ENCODE measurements around the gene CDNF. TPM values are rescaled to one million over a fixed set of nuclear protein-coding genes. Genes with fewer than 3 reads are reported as not detected.

The CDNF gene
- total and polyA plus RNA-seq, 2 donors from 2014 or later = 2.1 to 2.3 TPM

- DNase-seq (peak in 3 of 5 donors; percentile 27 to 38 (median 38)), FAIRE-seq (no peak)
- Histone ChIP-seq H3K9me3 (ENCODE audit: control insufficient read depth in 2 of 3, insufficient read depth in 1 of 3, low read length in 3 of 3) (no peaks in the 10 kb centered on the region), H3K36me3 (ENCODE audit: control insufficient read depth in 2 of 3, insufficient read depth in 3 of 3, low read length in 3 of 3) (no peaks in the 10 kb centered on the region), H3K27ac (ENCODE audit: low read depth in 2 of 2, low read length in 2 of 2) (no peak within 1 kb of the TSS), H3K4me3 (ENCODE audit: low read length in 3 of 3) (no peak within 1 kb of the TSS), H3K4me1 (ENCODE audit: control insufficient read depth in 2 of 3, insufficient read depth in 2 of 3, low read depth in 1 of 3, low read length in 3 of 3) (peaks cover 0 to 9% (median 5%) of the 10 kb centered on the region in 3 donors), H3K27me3 (ENCODE audit: control insufficient read depth, insufficient read depth, low read length) (no peaks in the 10 kb centered on the region), H3K9ac (ENCODE audit: low read length in 3 of 3) (no peak within 1 kb of the TSS)
- TF ChIP-seq, protein P1, sequence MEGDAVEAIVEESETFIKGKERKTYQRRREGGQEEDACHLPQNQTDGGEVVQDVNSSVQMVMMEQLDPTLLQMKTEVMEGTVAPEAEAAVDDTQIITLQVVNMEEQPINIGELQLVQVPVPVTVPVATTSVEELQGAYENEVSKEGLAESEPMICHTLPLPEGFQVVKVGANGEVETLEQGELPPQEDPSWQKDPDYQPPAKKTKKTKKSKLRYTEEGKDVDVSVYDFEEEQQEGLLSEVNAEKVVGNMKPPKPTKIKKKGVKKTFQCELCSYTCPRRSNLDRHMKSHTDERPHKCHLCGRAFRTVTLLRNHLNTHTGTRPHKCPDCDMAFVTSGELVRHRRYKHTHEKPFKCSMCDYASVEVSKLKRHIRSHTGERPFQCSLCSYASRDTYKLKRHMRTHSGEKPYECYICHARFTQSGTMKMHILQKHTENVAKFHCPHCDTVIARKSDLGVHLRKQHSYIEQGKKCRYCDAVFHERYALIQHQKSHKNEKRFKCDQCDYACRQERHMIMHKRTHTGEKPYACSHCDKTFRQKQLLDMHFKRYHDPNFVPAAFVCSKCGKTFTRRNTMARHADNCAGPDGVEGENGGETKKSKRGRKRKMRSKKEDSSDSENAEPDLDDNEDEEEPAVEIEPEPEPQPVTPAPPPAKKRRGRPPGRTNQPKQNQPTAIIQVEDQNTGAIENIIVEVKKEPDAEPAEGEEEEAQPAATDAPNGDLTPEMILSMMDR (IDR thresholded peaks at IDR 0.05; ENCODE audit: borderline replicate concordance, extremely low read depth, insufficient read depth) = no peak
- intact Hi-C loops (cut with DNase I) = no loop called here
Measured at GRCh38 chr10:14774797-14775196, 63.0 kb downstream of the CDNF start, which contains the start of gene FAM107B. TSS of gene FAM107B (minus strand) at chr10:14774897. CDS start at chr10:14774663, 234 bp downstream.

- peaks cover 0 to 5% (median 3%) of the 10 kb centered on the region in 3 donors for H3K4me1 ChIP-seq (ENCODE audit: control insufficient read depth in 2 of 3, insufficient read depth in 2 of 3, low read depth in 1 of 3, low read length in 3 of 3)
- TF ChIP-seq, protein P1 (IDR thresholded peaks at IDR 0.05; ENCODE audit: borderline replicate concordance, extremely low read depth, insufficient read depth) = no peak
- no peaks in the 10 kb centered on the region for H3K9me3 ChIP-seq (ENCODE audit: control insufficient read depth in 2 of 3, insufficient read depth in 1 of 3, low read length in 3 of 3)
- intact Hi-C loops (cut with DNase I) = no loop called here
- DNase-seq (no peak), FAIRE-seq (no peak)
- H3K36me3 ChIP-seq (ENCODE audit: control insufficient read depth in 2 of 3, insufficient read depth in 3 of 3, low read length in 3 of 3) = no peaks in the 10 kb centered on the region
- no peak overlapping the region for H3K4me3 ChIP-seq (ENCODE audit: low read length in 3 of 3)
- no peak overlapping the region for H3K9ac ChIP-seq (ENCODE audit: low read length in 3 of 3)
- no peaks in the 10 kb centered on the region for H3K27me3 ChIP-seq (ENCODE audit: control insufficient read depth, insufficient read depth, low read length)
- H3K27ac ChIP-seq (ENCODE audit: low read depth in 2 of 2, low read length in 2 of 2) = no peak overlapping the region
Measured at GRCh38 chr10:14774214-14774580, 63.6 kb downstream of the CDNF start.

DNA sequence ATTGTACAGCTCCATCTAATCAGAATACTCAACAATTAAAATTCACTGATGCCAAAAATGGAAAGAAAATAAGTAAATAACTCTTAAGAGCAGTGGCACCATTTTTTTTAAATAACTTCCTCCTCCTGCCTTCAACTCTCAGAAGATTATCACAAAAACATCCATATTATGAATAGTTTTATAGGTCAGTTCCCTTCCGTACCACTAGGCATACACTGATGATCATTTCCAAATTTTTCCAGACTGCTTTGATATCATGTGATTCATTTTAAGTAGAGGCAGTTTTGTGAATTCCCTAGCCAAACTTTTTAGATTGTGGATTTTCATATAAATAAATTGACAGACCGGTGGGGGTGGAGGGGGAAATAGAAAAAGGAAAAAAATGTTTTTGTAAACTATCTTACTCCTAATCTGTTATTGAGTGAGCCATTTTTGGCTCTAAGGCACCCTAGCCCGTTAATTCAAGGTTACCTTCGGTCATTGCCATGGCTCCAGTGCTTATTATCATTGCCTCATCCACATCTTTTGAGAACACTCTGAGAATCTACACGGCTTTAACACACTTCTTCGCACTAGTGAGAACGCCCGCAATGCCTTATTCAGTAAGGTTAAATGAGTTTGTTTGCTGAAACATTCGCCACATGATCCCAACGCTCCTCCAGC is 64.2 kb downstream of the CDNF start:
- H3K9ac ChIP-seq (ENCODE audit: low read length in 3 of 3) = no peak overlapping the region
- TF ChIP-seq, protein P1 (IDR thresholded peaks at IDR 0.05; ENCODE audit: borderline replicate concordance, extremely low read depth, insufficient read depth) = no peak
- H3K27ac ChIP-seq (ENCODE audit: low read depth in 2 of 2, low read length in 2 of 2) = no peak overlapping the region
- no peaks in the 10 kb centered on the region for H3K4me1 ChIP-seq (ENCODE audit: control insufficient read depth in 2 of 3, insufficient read depth in 2 of 3, low read depth in 1 of 3, low read length in 3 of 3)
- no peak for DNase-seq
- no peak for FAIRE-seq
- H3K36me3 ChIP-seq (ENCODE audit: control insufficient read depth in 2 of 3, insufficient read depth in 3 of 3, low read length in 3 of 3) = no peaks in the 10 kb centered on the region
- H3K4me3 ChIP-seq (ENCODE audit: low read length in 3 of 3) = no peak overlapping the region
- no peaks in the 10 kb centered on the region for H3K9me3 ChIP-seq (ENCODE audit: control insufficient read depth in 2 of 3, insufficient read depth in 1 of 3, low read length in 3 of 3)
- intact Hi-C loops (cut with DNase I) = no loop called here
- H3K27me3 ChIP-seq (ENCODE audit: control insufficient read depth, insufficient read depth, low read length) = no peaks in the 10 kb centered on the region

Measured in kidney (tissue), 14 donors.